DOHH2 (cell line): Measurements from ENCODE around the gene CUL9.

ENCODE experiments used
- CTCF ChIP-seq: fragments of 200-600 bp; sonication (generic); IDR thresholded peaks from one replicate; pipeline ENCODE4 v1.5.1; 2014; ENCODE audit warnings: antibody characterized with exemption, mild to moderate bottlenecking, low read depth, low read length; ENCODE audit not compliant: poor library complexity, severe bottlenecking
- EZH2phosphoT487 ChIP-seq: fragments of 200-600 bp; sonication (generic); IDR thresholded peaks from 2 replicates; pipeline ENCODE4 v1.6.1; 2017; ENCODE audit warnings: borderline replicate concordance, mild to moderate bottlenecking, antibody characterized with exemption, low read length, moderate library complexity, mixed read lengths

GRCh38 chr6:43202451-43202850, 20.5 kb downstream of the CUL9 start:
- TF ChIP-seq CTCF (no peak), EZH2phosphoT487 (no peak)
